Kidney (tissue), 14 donors: ENCODE results near the gene PSEN2. TPM values are rescaled to one million over a fixed set of nuclear protein-coding genes. Genes with fewer than 3 reads are reported as not detected.

ENCODE experiments used
- DNase-seq, 5 donors: peaks; one replicate each; pipeline ENCODE4 v3.0.0-alpha.2; 2013 to 2020
- FAIRE-seq: peaks from 2 replicates; lab custom pipeline; 2012; peaks lifted over from hg19 to GRCh38; lab: Jason Lieb, UNC
- H3K27ac ChIP-seq, 2 donors: one replicate each; pipeline ENCODE4 v1.7.0; 2013; ENCODE audit warnings: low read depth in 2 of 2, low read length in 2 of 2, inconsistent platforms in 1 of 2
- H3K27me3 ChIP-seq: one replicate; pipeline ENCODE4 v1.7.1; 2013; ENCODE audit warnings: low read length, inconsistent platforms; ENCODE audit not compliant: control insufficient read depth, insufficient read depth
- H3K36me3 ChIP-seq, 3 donors: one replicate each; pipeline versions ENCODE4 v1.7.0 to v1.7.1; 2013; ENCODE audit warnings: low read length in 3 of 3, control low read depth in 1 of 3, inconsistent platforms in 1 of 3; ENCODE audit not compliant: insufficient read depth in 3 of 3, control insufficient read depth in 2 of 3
- H3K4me1 ChIP-seq, 3 donors: one replicate each; pipeline versions ENCODE4 v1.7.0 to v1.7.1; 2013; ENCODE audit warnings: low read length in 3 of 3, inconsistent platforms in 1 of 3, low read depth in 1 of 3; ENCODE audit not compliant: control insufficient read depth in 2 of 3, insufficient read depth in 2 of 3
- H3K4me3 ChIP-seq, 3 donors: one replicate each; pipeline versions ENCODE4 v1.7.0 to v1.8.1; 2013; ENCODE audit warnings: low read length in 3 of 3, control low read depth in 1 of 3, inconsistent platforms in 1 of 3
- H3K9ac ChIP-seq, 3 donors: one replicate each; pipeline versions ENCODE4 v1.7.0 to v1.7.1; 2013; ENCODE audit warnings: low read length in 3 of 3, control low read depth in 1 of 3, inconsistent platforms in 1 of 3
- H3K9me3 ChIP-seq, 3 donors: one replicate each; pipeline versions ENCODE4 v1.7.0 to v1.7.1; 2013; ENCODE audit warnings: low read length in 3 of 3, control low read depth in 1 of 3, inconsistent platforms in 1 of 3; ENCODE audit not compliant: control insufficient read depth in 2 of 3, insufficient read depth in 1 of 3
- CTCF ChIP-seq: IDR thresholded peaks from 3 replicates; pipeline ENCODE4 v1.5.1; 2012; ENCODE audit warnings: mild to moderate bottlenecking, moderate library complexity, borderline replicate concordance; ENCODE audit not compliant: insufficient read depth; ENCODE audit errors: extremely low read depth
- intact Hi-C: fragments of 100-400 bp; cut with DNase I; formaldehyde crosslinking; loops from one replicate; pipeline ENCODE4 v1.11.1; 2022
- polyA plus RNA-seq: library from polyadenylated mRNA; stranded (reverse); fragments of 350-450 nt; fragmentation: Illumina TruSeq; extraction: RNeasy Lipid Tissue Mini Kit (QIAGEN cat#74804); gene quantifications from one replicate; pipeline ENCODE4 v1.2.3, GENCODE V29; 2014; ENCODE audit warnings: low read depth, low replicate concordance; ENCODE audit not compliant: insufficient read depth
- total RNA-seq: library from RNA; stranded (reverse); fragmentation: NEBNext Ultra II Directional; extraction: Animal tissue kit (Norgen Biotek cat#: 25700); gene quantifications from one replicate; pipeline ENCODE4 v1.2.1, GENCODE V29; 2021
- donor health status: control.
- donor health status: control.
- donor health status: control.
- donor health status: control.
- donor health status: control.
- donor health status: DM: yes; HTN: yes; CAD: no.
- donor health status: Normal renal cell carcinoma (clear cell type).

The PSEN2 gene
- total and polyA plus RNA-seq, 2 donors from 2014 or later, result 22.6 to 25.6 TPM

GRCh38 chr1:226903819-226904716 is 33.7 kb downstream of the PSEN2 start:
- no peak for FAIRE-seq
- intact Hi-C loops, result no loop called here

GRCh38 chr1:226904772-226905171 is 34.4 kb downstream of the PSEN2 start:
- H3K4me1 ChIP-seq, result no peaks in the 10 kb centered on the region
- H3K9me3 ChIP-seq, result no peaks in the 10 kb centered on the region
- no peak overlapping the region for H3K9ac ChIP-seq
- H3K27me3 ChIP-seq, result no peaks in the 10 kb centered on the region
- no peak overlapping the region for H3K27ac ChIP-seq
- H3K4me3 ChIP-seq, result no peak overlapping the region
- intact Hi-C loops, result no loop called here
- no peak for TF ChIP-seq CTCF
- no peak for FAIRE-seq
- DNase-seq, result no peak
- H3K36me3 ChIP-seq, result peaks cover 0 to 9% (median under 1%) of the 10 kb centered on the region in 3 donors

More at GRCh38 chr1:226903819-226904716, 33.7 kb downstream of the PSEN2 start:
- peak in 3 of 5 donors; percentile 42 to 90 (median 62) for DNase-seq
- H3K27ac ChIP-seq, result no peak overlapping the region
- H3K36me3 ChIP-seq, result peaks cover 0 to 15% (median 7%) of the 10 kb centered on the region in 3 donors
- H3K27me3 ChIP-seq, result no peaks in the 10 kb centered on the region
- no peak for TF ChIP-seq CTCF
- no peaks in the 10 kb centered on the region for H3K4me1 ChIP-seq
- peak overlapping the region in 1 of 3 donors; percentile 20 for H3K4me3 ChIP-seq
- H3K9ac ChIP-seq, result no peak overlapping the region
- H3K9me3 ChIP-seq, result no peaks in the 10 kb centered on the region

- Histone ChIP-seq H3K4me3 (no peak overlapping the region), H3K27me3 (no peaks in the 10 kb centered on the region), H3K36me3 (no peaks in the 10 kb centered on the region), H3K9ac (no peak overlapping the region), H3K4me1 (no peaks in the 10 kb centered on the region), H3K27ac (no peak overlapping the region), H3K9me3 (no peaks in the 10 kb centered on the region)
- FAIRE-seq (no peak), DNase-seq (no peak)
- intact Hi-C loops, result no loop called here
- no peak for TF ChIP-seq CTCF
Observed at GRCh38 chr1:226908419-226908818, 38.0 kb downstream of the PSEN2 start.
